ENCODE measurements around the gene TSHZ2. TPM values are rescaled to one million over a fixed set of nuclear protein-coding genes. Genes with fewer than 3 reads are reported as not detected.

Gene TSHZ2
- total RNA-seq, 1 experiment from 2014 or later: 0.20 TPM

DNA sequence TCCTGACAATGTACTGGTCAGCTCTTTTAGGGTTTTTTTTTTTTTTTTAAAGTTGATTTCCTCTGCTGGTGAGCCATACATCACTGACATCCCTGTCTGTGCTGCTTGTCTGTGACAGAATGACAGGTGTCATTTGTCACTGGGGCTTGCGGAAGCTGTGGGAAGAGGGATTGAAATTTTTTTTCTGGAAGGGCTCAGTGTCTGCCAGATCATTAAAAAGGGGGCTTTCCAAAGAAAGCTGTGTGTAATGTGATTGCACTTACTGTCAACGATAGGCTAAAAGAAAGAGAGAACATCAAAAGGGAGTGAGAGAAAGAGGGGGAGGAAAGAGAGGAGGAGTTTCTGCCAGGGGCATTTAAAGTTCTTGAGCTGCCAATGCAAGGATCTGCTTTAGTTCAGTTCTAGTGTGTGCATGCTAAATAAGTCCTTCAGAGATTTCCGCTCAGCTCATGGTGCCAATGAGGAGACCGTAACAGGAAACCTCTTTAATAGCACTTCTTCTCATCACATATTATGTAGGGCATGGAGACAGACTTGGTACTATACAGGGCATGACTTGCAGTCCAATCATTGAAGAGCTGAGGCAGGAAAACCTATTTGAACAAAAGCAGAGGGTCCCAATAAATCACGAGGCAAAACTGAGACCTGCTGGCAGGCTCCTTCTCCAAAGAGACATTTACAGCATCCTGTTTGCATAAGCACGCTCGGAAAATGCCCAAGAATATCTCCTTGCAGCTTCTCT lies 177.2 kb downstream of the TSHZ2 start:
- CTCF ChIA-PET: interaction anchor here (1.3 kb wide), 1 partner anchor 12 kb away, joined by 3 read pairs; no protein-coding TSS in a partner anchor
- ATAC-seq: no peak
- H3K36me3 Mint-ChIP-seq: no peaks in the 10 kb centered on the region

More for the DNA sequence above, 177.2 kb downstream of the TSHZ2 start:
- Mint-ChIP-seq H3K27ac (no peak overlapping the region), H3K4me3 (no peak overlapping the region), H3K27me3 (ENCODE audit: low read depth) (no peaks in the 10 kb centered on the region), H3K4me1 (peaks cover 6% of the 10 kb centered on the region), H3K9me3 (no peaks in the 10 kb centered on the region)
- TF ChIP-seq, protein P1, sequence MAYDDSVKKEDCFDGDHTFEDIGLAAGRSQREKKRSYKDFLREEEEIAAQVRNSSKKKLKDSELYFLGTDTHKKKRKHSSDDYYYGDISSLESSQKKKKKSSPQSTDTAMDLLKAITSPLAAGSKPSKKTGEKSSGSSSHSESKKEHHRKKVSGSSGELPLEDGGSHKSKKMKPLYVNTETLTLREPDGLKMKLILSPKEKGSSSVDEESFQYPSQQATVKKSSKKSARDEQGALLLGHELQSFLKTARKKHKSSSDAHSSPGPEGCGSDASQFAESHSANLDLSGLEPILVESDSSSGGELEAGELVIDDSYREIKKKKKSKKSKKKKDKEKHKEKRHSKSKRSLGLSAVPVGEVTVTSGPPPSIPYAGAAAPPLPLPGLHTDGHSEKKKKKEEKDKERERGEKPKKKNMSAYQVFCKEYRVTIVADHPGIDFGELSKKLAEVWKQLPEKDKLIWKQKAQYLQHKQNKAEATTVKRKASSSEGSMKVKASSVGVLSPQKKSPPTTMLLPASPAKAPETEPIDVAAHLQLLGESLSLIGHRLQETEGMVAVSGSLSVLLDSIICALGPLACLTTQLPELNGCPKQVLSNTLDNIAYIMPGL (CRISPR knock-in tag; IDR thresholded peaks at IDR 0.05): no peak
- TF ChIP-seq, protein P2, sequence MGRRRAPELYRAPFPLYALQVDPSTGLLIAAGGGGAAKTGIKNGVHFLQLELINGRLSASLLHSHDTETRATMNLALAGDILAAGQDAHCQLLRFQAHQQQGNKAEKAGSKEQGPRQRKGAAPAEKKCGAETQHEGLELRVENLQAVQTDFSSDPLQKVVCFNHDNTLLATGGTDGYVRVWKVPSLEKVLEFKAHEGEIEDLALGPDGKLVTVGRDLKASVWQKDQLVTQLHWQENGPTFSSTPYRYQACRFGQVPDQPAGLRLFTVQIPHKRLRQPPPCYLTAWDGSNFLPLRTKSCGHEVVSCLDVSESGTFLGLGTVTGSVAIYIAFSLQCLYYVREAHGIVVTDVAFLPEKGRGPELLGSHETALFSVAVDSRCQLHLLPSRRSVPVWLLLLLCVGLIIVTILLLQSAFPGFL (CRISPR knock-in tag; IDR thresholded peaks at IDR 0.05; ENCODE audit: borderline replicate concordance): no peak
- TF ChIP-seq NR1H2 (CRISPR knock-in tag; IDR thresholded peaks at IDR 0.05): no peak
- TF ChIP-seq ZNF423 (CRISPR knock-in tag; IDR thresholded peaks at IDR 0.05): no peak
- TF ChIP-seq, protein P3, sequence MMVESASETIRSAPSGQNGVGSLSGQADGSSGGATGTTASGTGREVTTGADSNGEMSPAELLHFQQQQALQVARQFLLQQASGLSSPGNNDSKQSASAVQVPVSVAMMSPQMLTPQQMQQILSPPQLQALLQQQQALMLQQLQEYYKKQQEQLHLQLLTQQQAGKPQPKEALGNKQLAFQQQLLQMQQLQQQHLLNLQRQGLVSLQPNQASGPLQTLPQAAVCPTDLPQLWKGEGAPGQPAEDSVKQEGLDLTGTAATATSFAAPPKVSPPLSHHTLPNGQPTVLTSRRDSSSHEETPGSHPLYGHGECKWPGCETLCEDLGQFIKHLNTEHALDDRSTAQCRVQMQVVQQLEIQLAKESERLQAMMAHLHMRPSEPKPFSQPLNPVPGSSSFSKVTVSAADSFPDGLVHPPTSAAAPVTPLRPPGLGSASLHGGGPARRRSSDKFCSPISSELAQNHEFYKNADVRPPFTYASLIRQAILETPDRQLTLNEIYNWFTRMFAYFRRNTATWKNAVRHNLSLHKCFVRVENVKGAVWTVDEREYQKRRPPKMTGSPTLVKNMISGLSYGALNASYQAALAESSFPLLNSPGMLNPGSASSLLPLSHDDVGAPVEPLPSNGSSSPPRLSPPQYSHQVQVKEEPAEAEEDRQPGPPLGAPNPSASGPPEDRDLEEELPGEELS (CRISPR knock-in tag; IDR thresholded peaks at IDR 0.05): no peak
- TF ChIP-seq, protein P4, sequence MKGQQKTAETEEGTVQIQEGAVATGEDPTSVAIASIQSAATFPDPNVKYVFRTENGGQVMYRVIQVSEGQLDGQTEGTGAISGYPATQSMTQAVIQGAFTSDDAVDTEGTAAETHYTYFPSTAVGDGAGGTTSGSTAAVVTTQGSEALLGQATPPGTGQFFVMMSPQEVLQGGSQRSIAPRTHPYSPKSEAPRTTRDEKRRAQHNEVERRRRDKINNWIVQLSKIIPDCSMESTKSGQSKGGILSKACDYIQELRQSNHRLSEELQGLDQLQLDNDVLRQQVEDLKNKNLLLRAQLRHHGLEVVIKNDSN (CRISPR knock-in tag; IDR thresholded peaks at IDR 0.05): no peak
- TF ChIP-seq GABPB1 (CRISPR knock-in tag; IDR thresholded peaks at IDR 0.05): no peak
- TF ChIP-seq OVOL2 (CRISPR knock-in tag; IDR thresholded peaks at IDR 0.05; ENCODE audit: borderline replicate concordance): no peak
- no peak for TF ChIP-seq TEAD4 (CRISPR knock-in tag; IDR thresholded peaks at IDR 0.05)
- TF ChIP-seq CREB1 (CRISPR knock-in tag; IDR thresholded peaks at IDR 0.05): no peak
- TF ChIP-seq NFATC4 (CRISPR knock-in tag; IDR thresholded peaks at IDR 0.05): no peak
- TF ChIP-seq, protein P5, sequence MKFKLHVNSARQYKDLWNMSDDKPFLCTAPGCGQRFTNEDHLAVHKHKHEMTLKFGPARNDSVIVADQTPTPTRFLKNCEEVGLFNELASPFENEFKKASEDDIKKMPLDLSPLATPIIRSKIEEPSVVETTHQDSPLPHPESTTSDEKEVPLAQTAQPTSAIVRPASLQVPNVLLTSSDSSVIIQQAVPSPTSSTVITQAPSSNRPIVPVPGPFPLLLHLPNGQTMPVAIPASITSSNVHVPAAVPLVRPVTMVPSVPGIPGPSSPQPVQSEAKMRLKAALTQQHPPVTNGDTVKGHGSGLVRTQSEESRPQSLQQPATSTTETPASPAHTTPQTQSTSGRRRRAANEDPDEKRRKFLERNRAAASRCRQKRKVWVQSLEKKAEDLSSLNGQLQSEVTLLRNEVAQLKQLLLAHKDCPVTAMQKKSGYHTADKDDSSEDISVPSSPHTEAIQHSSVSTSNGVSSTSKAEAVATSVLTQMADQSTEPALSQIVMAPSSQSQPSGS (CRISPR knock-in tag; IDR thresholded peaks at IDR 0.05; ENCODE audit: borderline replicate concordance, low read depth): no peak
- TF ChIP-seq, protein P6, sequence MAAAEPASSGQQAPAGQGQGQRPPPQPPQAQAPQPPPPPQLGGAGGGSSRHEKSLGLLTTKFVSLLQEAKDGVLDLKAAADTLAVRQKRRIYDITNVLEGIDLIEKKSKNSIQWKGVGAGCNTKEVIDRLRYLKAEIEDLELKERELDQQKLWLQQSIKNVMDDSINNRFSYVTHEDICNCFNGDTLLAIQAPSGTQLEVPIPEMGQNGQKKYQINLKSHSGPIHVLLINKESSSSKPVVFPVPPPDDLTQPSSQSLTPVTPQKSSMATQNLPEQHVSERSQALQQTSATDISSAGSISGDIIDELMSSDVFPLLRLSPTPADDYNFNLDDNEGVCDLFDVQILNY (CRISPR knock-in tag; IDR thresholded peaks at IDR 0.05): no peak
- TF ChIP-seq, protein P7, sequence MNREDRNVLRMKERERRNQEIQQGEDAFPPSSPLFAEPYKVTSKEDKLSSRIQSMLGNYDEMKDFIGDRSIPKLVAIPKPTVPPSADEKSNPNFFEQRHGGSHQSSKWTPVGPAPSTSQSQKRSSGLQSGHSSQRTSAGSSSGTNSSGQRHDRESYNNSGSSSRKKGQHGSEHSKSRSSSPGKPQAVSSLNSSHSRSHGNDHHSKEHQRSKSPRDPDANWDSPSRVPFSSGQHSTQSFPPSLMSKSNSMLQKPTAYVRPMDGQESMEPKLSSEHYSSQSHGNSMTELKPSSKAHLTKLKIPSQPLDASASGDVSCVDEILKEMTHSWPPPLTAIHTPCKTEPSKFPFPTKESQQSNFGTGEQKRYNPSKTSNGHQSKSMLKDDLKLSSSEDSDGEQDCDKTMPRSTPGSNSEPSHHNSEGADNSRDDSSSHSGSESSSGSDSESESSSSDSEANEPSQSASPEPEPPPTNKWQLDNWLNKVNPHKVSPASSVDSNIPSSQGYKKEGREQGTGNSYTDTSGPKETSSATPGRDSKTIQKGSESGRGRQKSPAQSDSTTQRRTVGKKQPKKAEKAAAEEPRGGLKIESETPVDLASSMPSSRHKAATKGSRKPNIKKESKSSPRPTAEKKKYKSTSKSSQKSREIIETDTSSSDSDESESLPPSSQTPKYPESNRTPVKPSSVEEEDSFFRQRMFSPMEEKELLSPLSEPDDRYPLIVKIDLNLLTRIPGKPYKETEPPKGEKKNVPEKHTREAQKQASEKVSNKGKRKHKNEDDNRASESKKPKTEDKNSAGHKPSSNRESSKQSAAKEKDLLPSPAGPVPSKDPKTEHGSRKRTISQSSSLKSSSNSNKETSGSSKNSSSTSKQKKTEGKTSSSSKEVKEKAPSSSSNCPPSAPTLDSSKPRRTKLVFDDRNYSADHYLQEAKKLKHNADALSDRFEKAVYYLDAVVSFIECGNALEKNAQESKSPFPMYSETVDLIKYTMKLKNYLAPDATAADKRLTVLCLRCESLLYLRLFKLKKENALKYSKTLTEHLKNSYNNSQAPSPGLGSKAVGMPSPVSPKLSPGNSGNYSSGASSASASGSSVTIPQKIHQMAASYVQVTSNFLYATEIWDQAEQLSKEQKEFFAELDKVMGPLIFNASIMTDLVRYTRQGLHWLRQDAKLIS (CRISPR knock-in tag; IDR thresholded peaks at IDR 0.05; ENCODE audit: borderline replicate concordance): no peak
- DNase-seq (ENCODE audit: low spot score): no peak
- POLR2A ChIA-PET: no interaction called here

Data from WTC11 (cell line).